ENCODE results near the gene KBTBD4. TPM values are rescaled to one million over a fixed set of nuclear protein-coding genes. Genes with fewer than 3 reads are reported as not detected.

The KBTBD4 gene
- 43.7 TPM for total RNA-seq

DNA sequence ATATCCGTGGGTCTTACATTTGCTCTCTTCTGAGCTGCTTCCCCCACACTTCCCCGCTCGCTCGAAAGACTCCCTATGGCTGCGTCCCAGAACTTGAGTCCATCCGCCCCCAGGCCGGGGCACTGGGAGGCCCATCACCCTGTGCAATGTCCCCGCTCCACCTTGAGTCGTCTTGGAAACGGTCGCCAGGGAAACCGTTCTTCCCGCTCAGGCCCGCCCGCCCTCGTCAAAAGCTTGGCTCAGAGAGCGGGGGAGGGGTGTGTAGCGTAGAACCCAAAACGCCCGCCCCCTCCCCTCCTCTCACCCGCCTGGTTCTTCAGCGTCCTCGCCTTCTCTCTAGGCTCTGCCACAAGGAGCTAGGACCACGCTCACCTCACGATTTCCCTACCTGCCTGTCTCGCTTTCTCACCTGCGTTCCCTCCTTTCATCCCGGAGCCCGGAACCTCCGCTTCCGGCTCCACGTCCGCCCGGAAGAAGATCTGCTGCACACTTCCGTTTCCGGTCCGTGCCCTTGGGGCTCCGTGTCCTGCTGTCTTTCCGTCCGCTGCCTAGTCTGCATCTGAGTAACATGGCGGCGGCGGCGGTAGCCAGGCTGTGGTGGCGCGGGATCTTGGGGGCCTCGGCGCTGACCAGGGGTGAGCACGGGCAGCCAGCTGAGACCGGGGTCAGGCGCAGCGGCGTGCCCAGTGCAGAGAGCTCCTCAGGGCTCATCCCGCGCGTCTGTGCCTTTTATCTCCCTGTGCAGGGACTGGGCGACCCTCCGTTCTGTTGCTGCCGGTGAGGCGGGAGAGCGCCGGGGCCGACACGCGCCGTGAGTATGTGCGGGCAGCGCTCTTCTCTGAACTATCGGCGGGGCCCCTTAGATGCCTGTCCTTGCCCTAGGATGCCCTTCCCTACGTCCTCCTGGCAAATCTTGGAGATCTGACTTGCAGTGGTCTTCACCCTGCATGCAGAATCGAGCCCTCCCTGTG, at the start of gene KBTBD4, which contains the start of gene NDUFS3:
TSS of gene KBTBD4 (minus strand) at position 447 of the 971 bp plus-strand sequence. CDS start at position 428, 19 bp downstream.
TSS of gene NDUFS3 (plus strand) at position 551 of the 971 bp plus-strand sequence. CDS start at position 569, 18 bp downstream.
- peak within 1 kb of the TSS; percentile 87 for H3K4me3 ChIP-seq (ENCODE audit: low read length)
- peaks cover 31% of the 10 kb centered on the region for H3K4me1 ChIP-seq (ENCODE audit: insufficient read depth, low read length)
- no peaks in the 10 kb centered on the region for H3K9me3 ChIP-seq (ENCODE audit: low read depth, low read length)
- no peaks in the 10 kb centered on the region for H3K27me3 ChIP-seq (ENCODE audit: insufficient read depth, low read length)

GRCh38 chr11:47628026-47628425, 49.3 kb upstream of the KBTBD4 start:
- no peaks in the 10 kb centered on the region for H3K27me3 ChIP-seq (ENCODE audit: insufficient read depth, low read length)
- no peaks in the 10 kb centered on the region for H3K9me3 ChIP-seq (ENCODE audit: low read depth, low read length)
- no peaks in the 10 kb centered on the region for H3K4me1 ChIP-seq (ENCODE audit: insufficient read depth, low read length)
- H3K4me3 ChIP-seq (ENCODE audit: low read length) = no peak overlapping the region

GRCh38 chr11:47626234-47626633, 47.5 kb upstream of the KBTBD4 start:
- no peaks in the 10 kb centered on the region for H3K9me3 ChIP-seq (ENCODE audit: low read depth, low read length)
- no peaks in the 10 kb centered on the region for H3K27me3 ChIP-seq (ENCODE audit: insufficient read depth, low read length)
- no peak overlapping the region for H3K4me3 ChIP-seq (ENCODE audit: low read length)
- no peaks in the 10 kb centered on the region for H3K4me1 ChIP-seq (ENCODE audit: insufficient read depth, low read length)

DNA sequence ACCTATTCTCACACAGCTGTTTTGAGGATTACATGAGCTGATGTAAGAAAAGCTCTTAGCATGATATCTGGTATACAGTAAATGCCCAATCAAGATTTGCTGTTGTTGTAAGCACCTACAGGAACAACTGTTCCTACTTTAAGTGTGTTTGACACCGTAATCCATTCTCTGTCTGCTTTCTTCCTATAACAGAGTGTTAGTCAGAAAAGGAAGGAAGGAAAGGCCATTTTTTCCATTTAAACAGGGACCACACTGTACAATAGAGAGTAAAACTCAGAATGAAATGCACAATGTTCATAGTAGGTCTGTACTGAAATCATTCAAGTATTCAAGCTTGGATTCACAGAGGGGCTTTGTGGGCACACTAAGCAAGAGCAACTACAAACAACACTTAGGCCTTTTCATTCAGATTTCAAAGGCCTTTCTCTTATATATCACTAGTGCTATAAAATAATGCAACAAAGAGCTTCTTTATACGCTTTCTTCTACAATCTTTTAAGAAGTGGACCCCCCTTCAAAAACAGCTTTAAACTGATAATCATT, 42.1 kb upstream of the KBTBD4 start:
- H3K27me3 ChIP-seq (ENCODE audit: insufficient read depth, low read length) = no peaks in the 10 kb centered on the region
- no peaks in the 10 kb centered on the region for H3K9me3 ChIP-seq (ENCODE audit: low read depth, low read length)
- no peaks in the 10 kb centered on the region for H3K4me1 ChIP-seq (ENCODE audit: insufficient read depth, low read length)
- no peak overlapping the region for H3K4me3 ChIP-seq (ENCODE audit: low read length)

- Histone ChIP-seq H3K9me3 (ENCODE audit: low read depth, low read length) (no peaks in the 10 kb centered on the region), H3K4me1 (ENCODE audit: insufficient read depth, low read length) (no peaks in the 10 kb centered on the region), H3K4me3 (ENCODE audit: low read length) (no peak overlapping the region), H3K27me3 (ENCODE audit: insufficient read depth, low read length) (no peaks in the 10 kb centered on the region)
Measured at GRCh38 chr11:47617417-47617809, 38.6 kb upstream of the KBTBD4 start.

GRCh38 chr11:47616726-47617416, 38.1 kb upstream of the KBTBD4 start:
- Histone ChIP-seq H3K27me3 (ENCODE audit: insufficient read depth, low read length) (no peaks in the 10 kb centered on the region), H3K4me1 (ENCODE audit: insufficient read depth, low read length) (peaks cover 2% of the 10 kb centered on the region), H3K9me3 (ENCODE audit: low read depth, low read length) (no peaks in the 10 kb centered on the region), H3K4me3 (ENCODE audit: low read length) (no peak overlapping the region)

DNA sequence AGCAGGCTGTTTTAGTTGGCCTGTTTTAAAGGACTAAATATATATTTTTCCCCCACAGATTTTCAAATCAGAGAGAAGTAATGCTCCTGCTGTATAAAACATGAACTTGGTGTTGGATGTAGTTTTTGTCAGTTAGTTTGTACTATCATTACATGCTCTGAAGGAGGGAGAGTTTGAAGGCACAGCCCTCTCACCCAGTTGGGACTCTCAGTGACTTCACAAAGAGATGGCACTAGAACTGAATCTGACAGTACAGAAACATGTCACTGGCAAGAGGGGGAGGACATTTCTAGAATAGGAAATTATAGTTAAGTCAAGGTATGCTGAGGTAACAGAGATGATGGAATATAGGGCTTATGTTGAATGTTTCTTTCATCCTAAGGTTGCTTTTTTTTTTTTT, 36.5 kb upstream of the KBTBD4 start:
- Histone ChIP-seq H3K4me3 (ENCODE audit: low read length) (no peak overlapping the region), H3K4me1 (ENCODE audit: insufficient read depth, low read length) (peaks cover 10% of the 10 kb centered on the region), H3K27me3 (ENCODE audit: insufficient read depth, low read length) (no peaks in the 10 kb centered on the region), H3K9me3 (ENCODE audit: low read depth, low read length) (no peaks in the 10 kb centered on the region)

DNA sequence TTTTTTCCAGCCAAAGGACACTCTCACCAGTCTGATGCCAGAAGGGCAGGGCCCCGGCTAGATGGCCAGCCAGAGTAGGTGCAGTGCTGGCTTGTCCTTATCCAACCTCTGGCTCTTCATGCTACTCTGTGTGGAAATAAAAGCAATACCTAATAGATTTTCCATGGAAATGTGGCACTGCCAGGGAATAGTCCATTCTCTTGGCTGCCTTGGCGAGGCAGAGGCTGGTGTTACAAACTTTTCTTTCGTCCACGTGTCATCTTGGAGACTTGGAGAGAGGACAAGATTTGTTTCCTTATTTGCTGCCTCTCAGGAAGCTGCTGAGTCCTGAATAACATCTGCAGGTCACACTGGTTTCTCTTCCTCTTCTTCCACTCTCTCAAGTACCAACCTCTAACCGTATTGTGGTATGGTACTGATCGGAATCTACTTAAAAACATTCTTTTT, 32.6 kb upstream of the KBTBD4 start:
- Histone ChIP-seq H3K4me3 (ENCODE audit: low read length) (no peak overlapping the region), H3K27me3 (ENCODE audit: insufficient read depth, low read length) (no peaks in the 10 kb centered on the region), H3K4me1 (ENCODE audit: insufficient read depth, low read length) (peaks cover 10% of the 10 kb centered on the region), H3K9me3 (ENCODE audit: low read depth, low read length) (no peaks in the 10 kb centered on the region)

DNA sequence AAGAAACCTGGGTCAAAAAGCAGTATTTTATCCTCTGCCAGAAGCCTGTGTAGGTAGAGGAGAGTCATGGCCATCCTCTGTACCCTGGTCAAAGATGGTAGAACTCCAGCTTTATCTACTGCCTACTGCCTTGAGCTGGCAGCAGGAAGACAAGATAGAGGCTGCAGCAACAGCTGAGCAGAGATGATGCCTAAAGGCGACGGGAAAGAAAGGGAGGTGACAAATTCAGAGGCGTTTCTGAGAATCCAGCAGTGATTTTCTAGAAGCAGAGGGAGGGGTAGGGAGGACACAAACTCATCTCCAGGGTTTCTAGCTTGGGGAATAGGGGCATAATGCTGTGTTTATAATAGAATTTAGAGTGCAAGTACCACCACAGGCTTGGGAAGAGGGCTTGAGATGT, 30.9 kb upstream of the KBTBD4 start:
- no peaks in the 10 kb centered on the region for H3K27me3 ChIP-seq (ENCODE audit: insufficient read depth, low read length)
- no peaks in the 10 kb centered on the region for H3K9me3 ChIP-seq (ENCODE audit: low read depth, low read length)
- peaks cover 10% of the 10 kb centered on the region for H3K4me1 ChIP-seq (ENCODE audit: insufficient read depth, low read length)
- no peak overlapping the region for H3K4me3 ChIP-seq (ENCODE audit: low read length)

DNA sequence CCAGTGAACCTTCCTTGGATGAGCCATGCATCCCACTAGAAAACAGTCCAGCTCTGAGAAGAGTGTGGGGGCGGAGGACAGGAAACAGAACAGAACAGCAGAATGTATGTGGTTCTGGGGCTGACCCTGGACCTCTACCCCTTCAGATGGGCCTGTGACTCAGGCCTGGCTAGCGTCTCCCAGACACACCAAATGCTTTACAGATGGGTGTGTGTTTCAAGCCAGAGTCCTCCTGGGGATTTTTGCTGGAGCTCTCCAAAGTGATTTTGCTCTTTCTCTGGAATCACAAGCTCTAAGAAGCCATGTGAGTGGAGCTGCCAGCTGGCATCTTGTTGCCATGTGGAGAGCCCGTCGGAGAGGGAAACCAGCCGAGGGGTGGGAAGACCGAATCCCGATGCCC, 28.6 kb upstream of the KBTBD4 start:
- no peaks in the 10 kb centered on the region for H3K9me3 ChIP-seq (ENCODE audit: low read depth, low read length)

GRCh38 chr11:47606731-47607130, 28.0 kb upstream of the KBTBD4 start:
- Histone ChIP-seq H3K9me3 (ENCODE audit: low read depth, low read length) (no peaks in the 10 kb centered on the region), H3K4me3 (ENCODE audit: low read length) (no peak overlapping the region), H3K27me3 (ENCODE audit: insufficient read depth, low read length) (no peaks in the 10 kb centered on the region), H3K4me1 (ENCODE audit: insufficient read depth, low read length) (peaks cover 7% of the 10 kb centered on the region)

More for the DNA sequence above, 28.6 kb upstream of the KBTBD4 start:
- Histone ChIP-seq H3K27me3 (ENCODE audit: insufficient read depth, low read length) (no peaks in the 10 kb centered on the region), H3K4me3 (ENCODE audit: low read length) (no peak overlapping the region), H3K4me1 (ENCODE audit: insufficient read depth, low read length) (peaks cover 10% of the 10 kb centered on the region)

DNA sequence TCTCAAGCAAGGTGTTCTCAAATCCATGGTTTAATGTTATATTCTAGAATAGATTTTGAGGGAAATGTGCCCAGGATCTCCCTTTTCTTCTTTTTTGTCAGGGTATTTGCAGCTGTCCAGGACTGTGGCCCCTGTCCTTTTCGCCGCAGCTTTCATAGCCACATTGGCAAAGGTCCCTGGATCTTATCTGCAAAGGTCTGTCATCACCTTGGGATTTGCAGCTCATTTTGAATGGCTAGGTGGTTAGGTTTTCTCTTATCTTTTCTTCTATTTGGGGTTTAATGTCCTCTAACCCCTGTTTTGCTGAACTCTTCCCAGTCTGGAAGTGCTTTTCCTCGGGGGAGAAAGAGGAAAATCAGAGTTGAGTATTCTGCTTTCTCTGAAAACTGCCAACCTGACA, 27.2 kb upstream of the KBTBD4 start:
- Histone ChIP-seq H3K4me3 (ENCODE audit: low read length) (no peak overlapping the region), H3K4me1 (ENCODE audit: insufficient read depth, low read length) (no peaks in the 10 kb centered on the region), H3K9me3 (ENCODE audit: low read depth, low read length) (no peaks in the 10 kb centered on the region), H3K27me3 (ENCODE audit: insufficient read depth, low read length) (no peaks in the 10 kb centered on the region)

DNA sequence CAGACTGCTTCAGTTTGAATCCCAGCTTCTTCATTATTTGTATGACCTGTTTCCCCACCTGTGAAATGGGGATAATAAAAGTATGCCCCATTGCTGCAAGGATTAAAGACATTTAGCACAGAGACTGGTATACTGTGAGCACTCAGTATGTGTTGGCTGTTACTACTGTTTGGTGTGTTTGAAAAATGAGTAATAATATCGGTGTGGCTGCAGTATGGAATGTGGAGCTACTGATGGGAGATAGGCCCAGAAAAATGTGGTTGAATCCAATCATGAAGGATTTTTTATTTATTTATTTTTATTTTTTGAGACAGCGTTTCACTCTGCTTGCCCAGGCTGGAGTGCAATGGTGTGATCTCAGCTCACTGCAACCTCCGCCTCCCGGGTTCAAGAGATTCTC, 24.5 kb upstream of the KBTBD4 start:
- Histone ChIP-seq H3K27me3 (ENCODE audit: insufficient read depth, low read length) (no peaks in the 10 kb centered on the region), H3K4me3 (ENCODE audit: low read length) (no peak overlapping the region), H3K4me1 (ENCODE audit: insufficient read depth, low read length) (no peaks in the 10 kb centered on the region), H3K9me3 (ENCODE audit: low read depth, low read length) (no peaks in the 10 kb centered on the region)

DNA sequence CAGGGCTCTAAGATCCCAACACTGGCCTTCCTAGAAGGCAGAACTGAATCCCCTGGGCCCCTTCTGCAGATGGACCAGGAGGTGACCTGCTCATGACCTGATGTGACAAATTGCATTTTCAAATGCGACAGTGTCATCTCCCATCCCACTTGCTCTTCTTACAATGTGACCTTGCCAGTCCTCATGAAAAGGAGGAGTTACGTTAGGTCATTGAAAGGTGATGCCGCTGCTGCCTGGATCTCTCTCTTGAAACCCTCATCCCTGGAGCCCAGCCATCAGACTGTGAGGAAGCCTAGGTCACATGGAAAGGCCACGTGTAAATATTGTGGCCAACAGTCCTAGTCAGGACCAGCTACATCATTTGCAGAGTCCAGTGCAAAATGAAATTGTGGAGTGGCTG, 21.1 kb upstream of the KBTBD4 start:
- Histone ChIP-seq H3K9me3 (ENCODE audit: low read depth, low read length) (no peaks in the 10 kb centered on the region), H3K4me1 (ENCODE audit: insufficient read depth, low read length) (no peaks in the 10 kb centered on the region), H3K4me3 (ENCODE audit: low read length) (no peak overlapping the region), H3K27me3 (ENCODE audit: insufficient read depth, low read length) (peaks cover 2% of the 10 kb centered on the region)

GRCh38 chr11:47595967-47596366, 17.2 kb upstream of the KBTBD4 start:
- Histone ChIP-seq H3K4me1 (ENCODE audit: insufficient read depth, low read length) (peaks cover 20% of the 10 kb centered on the region), H3K27me3 (ENCODE audit: insufficient read depth, low read length) (peaks cover 26% of the 10 kb centered on the region)

More at GRCh38 chr11:47595967-47596366, 17.2 kb upstream of the KBTBD4 start:
- H3K9me3 ChIP-seq (ENCODE audit: low read depth, low read length) = no peaks in the 10 kb centered on the region
- H3K4me3 ChIP-seq (ENCODE audit: low read length) = no peak overlapping the region

Data from mononuclear cell (primary cell).